HG03175 (cell line): Measurements from ENCODE around the gene SLC4A4.

Experiments
- ATAC-seq: cut with Tn5 transposase; IDR thresholded peaks from one replicate; pipeline ENCODE4 v1.9.1; 2021; ENCODE audit warnings: mild to moderate bottlenecking, moderate library complexity; ENCODE audit not compliant: unreplicated experiment

SLC4A4 gene

GRCh38 chr4:71468116-71468710 lies 129.4 kb downstream of the SLC4A4 start:
- ATAC-seq, result no peak

DNA sequence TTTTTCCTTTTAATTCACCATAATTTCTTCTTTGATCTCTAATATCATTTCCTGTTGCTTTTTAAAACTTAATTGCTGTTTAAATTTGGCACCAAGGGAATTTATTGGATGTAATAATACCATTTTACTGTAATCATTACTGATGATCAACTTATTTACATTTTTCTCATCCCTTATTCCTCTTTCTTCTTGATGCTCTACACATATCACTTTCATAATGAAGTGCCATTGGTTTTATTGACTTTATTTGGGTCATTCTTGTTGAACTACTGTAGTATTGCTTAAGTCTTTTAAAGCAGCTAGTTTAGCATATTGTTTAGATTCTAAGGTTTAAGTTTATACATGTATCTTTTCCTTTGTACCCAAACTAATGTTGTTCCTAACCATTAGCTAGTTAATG lies 130.7 kb downstream of the SLC4A4 start:
- ATAC-seq, result no peak

GRCh38 chr4:71470524-71470923 lies 131.7 kb downstream of the SLC4A4 start:
- ATAC-seq, result no peak

DNA sequence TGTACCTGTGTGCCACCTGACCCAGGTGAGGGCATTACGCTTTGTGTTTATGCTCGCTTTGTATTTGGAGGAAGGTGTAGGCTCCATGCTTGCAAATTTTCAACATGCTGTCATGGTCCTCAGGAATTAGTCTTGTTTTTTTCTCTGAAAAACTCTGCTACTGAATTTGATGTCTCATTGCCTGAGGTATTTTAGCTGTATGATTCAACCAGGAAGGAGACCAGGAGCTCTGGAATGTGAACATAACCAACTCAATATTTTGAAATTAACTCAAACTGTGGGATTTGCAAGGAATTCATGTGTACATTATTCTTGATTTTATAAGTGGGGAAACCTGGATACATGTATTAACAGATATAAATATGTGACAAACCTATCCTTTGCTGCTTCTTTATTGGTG lies 134.1 kb downstream of the SLC4A4 start:
- no peak for ATAC-seq

GRCh38 chr4:71473541-71474240 lies 134.9 kb downstream of the SLC4A4 start:
- ATAC-seq, result no peak

DNA sequence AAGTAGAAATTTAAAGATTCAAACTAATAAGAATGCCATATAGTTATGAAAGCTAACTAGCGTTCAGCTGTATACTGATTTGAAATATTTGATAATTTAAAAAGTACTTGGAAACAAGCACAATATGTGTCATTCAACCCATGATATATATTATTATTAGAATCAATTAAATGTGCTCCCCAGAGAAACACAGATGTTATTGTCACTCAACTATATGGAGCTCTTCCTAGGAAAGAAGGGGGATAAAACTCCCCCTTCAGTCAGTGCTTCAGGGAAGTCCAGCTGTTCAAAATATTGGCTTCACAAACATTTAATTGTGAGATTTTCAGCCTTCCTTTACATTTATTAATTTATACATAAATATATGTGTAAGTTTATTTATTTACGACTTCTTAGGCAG lies 135.9 kb downstream of the SLC4A4 start:
- ATAC-seq, result no peak

DNA sequence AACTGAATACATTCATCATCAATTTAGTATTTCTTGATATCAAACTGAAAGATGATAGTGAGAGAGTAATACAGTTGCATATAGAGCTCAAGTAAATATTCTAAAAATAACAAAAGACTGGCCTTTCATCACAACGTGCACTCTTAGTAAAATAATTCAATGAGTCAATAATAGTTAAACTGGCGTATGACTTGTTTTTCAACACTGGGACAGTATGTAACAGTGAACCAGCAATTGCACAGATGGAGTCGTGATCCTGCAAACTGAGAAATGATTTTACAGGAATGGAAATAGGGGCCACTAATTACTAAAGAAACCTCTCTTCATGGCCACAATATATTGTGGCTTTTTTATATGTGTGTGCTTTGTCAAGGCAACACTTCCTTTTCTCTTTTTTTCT lies 137.4 kb downstream of the SLC4A4 start:
- ATAC-seq, result no peak

DNA sequence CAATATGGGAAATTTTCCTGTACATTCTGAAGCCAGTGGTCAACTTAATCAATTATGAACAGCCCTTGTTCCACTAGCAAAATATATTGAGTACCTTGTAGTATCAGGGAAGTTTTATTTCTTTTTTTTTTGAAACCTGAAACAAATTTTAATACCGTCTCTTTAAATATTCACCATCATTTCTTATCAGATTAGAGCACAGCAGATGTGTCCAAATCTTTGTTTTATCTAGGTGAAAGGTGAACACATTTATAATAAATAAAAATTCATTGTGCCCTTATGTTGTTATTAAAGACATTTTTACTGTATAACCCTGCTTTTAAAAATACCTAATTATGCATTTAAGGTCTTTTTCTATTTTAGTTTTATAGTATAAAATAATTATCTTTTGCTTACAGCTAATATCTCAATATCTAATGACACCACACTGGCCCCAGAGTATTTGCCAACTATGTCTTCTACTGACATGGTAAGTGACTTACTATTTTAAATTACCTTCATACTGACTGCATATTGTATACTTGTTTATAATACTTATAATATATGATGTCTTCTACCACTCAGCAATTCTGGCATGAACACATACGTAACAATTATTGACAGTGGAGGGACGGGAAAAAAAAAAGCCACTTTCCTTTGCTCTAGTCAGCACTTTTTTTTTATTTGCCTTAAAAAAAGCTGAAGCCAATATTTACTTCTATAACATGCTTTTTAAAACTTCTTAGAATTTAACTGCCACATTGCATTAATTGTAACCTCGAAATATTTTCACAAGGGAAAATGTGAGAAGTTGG lies 147.9 kb downstream of the SLC4A4 start:
- no peak for ATAC-seq

DNA sequence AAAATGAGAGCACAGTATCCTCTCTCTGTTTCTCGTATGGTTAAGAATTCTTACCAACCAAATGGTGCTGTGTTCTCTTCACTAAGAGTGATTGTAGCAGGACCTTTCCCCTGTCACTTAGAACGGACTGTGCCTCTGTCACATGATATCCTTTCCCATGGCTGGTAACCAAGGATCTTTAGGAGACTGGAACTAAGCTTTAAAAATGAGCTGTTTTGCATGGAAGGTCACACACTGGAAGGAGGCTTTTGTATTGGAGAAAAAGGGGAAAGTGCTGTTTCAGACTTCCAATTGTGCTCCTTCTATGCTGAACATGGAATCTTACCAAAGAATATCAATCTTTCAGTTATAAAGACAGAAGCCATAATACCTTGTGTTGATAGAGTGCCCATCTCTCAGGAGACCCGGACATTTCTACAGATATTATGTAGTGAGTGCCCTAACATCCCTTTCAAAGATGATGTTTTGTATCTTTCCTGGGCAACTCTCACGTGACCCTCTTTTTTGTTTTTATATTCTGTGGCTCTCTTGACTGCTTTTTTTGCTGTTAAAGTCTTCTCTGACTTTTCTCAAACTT lies 148.6 kb downstream of the SLC4A4 start:
- no peak for ATAC-seq

GRCh38 chr4:71494539-71494938 lies 155.7 kb downstream of the SLC4A4 start:
- ATAC-seq, result no peak

DNA sequence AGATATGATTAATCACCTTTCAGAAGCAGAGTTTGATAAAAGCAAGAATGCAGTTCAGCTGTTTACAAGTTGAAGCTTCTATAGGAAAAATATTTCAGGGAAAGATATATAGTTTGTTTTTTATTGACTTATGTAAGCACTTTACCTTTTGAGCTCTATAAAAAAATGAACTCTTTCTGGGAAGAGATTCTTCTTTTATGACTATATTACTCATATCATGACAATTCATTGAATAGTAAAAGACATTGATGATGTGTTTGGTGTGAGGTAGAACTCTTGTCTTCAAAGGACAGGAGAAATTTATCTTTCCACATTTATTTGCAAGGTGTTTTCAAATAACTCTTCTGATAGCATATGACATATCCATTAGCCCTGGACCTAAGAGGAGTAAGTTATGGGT lies 156.6 kb downstream of the SLC4A4 start:
- ATAC-seq, result no peak

DNA sequence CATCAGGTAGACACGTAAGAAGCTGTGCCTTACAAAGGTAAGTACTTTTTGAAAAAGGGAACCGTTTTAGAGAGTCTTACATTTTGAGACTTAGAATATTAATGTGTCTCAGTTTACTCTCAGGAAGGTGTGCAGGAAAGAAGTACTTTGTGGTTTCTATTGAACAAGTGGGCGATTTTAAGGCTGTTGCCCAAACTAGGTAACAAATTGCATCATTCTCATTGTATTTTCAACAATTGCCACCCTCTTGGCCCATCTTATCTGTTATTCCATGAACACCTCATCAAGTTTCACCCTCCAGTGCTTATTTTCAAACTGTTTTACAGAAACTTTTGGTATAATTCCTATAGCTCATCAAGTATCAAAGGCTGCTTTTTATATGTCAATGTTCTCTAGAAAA lies 158.3 kb downstream of the SLC4A4 start:
- no peak for ATAC-seq

- ATAC-seq, result no peak
Measured at GRCh38 chr4:71498002-71498401, 159.2 kb downstream of the SLC4A4 start.

DNA sequence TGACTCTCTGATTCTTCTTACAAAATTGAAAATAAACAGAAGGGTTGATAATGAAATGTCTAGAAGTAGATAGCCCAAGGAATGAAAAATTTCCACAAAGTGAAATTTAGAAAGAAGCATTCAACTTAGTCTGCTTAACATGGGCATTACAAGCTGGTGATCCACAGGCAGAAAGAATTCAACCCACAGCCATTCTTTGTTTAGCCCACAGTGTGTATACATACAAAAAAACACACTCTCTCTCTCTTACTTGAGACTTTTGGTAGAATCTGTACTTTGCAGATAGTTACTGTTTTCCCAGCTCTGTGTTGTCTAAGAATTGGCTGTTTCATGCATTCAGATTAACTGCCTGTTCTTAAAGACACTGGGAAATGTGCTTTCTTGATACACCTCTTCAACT lies 159.8 kb downstream of the SLC4A4 start:
- ATAC-seq, result no peak

DNA sequence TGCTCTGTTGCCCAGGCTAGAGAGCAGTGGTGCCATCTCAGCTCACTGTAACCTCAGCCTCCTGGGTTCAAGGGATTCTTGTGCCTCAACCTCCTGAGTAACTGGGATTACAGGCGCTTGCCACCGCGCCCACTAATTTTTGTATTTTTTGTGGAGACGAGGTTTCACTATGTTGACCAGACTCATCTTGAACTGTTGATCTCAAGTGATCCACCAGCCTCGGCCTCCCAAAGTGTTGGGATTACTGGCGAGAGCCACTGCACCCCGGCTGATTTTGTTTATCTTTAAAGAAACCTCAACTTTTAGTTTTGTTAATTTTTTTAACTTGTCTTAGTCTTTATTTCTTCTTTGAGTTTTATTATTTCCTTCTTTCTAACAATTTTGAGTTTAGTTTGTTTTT lies 163.2 kb downstream of the SLC4A4 start:
- ATAC-seq, result no peak

DNA sequence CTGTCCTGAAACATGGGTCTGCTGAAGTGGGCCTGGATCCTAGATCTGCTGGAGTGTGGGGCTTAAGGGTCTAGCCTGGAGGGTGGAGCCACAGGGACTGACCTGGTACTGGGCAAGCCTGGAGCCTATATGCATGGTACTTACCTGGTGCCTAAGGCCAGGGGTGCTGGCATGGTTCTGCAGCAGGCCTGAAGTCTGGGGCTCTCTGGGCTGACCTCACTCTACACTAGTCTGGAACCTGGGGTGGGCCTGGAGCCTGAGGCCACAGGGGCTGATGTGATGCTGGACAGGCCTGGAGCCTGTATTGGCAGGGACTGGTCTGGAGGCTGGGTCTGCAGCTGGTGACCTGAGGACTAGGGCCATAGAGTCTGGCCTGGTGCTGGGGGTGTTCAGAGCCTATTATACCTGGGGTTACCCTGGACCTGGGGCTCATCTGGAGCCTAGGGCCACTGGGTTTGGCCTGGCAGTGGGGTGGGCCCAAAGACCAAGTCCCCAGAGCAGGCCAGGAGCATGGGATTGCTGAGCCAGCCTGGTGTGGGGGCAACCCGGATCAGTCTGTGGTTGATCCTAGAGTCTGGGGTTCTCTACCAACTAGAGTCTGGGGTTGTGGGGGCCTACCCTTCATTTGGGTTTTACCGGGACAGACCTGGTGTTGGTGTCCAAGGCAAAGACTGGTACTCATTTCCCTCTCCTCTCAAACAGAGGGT lies 179.6 kb downstream of the SLC4A4 start:
- ATAC-seq, result no peak

DNA sequence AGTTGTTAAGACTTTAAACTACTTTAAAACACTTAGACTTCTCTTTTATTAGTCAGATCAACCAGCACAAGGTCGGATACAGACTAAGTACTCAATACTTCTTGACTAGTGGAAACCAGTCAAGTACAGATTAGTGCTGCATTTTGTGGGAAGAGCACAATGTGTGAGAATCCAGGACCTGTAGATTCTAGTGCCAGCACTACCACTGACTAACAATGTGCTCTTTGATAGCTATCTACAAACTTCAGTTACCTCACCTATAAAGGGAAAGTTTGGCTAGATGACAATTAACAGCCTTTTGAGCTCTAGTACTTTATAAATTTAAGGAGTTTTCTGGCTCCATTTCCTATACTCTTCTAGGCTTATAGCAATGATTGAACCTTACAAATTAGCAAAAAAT lies 181.5 kb downstream of the SLC4A4 start:
- no peak for ATAC-seq

DNA sequence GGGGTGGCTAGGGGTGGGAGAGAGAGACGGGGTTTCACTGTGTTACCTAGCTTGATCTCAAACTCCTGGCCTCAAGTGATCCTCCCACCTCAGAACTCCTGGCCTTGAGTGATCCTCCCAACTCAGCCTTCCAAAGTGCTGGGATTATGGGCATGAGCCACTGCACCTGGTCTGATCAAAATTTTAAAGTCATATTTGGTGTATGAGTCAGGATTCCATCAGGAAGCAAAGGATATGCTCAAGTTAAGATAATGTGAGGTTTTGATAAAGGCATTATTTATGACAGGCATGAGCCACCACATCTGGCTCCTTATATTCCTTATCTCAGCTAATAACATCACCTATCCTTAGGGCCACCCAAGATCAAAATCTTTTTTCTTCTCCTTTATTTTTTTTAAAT lies 182.0 kb downstream of the SLC4A4 start:
- no peak for ATAC-seq

- ATAC-seq, result no peak
Measured at GRCh38 chr4:71524756-71525155, 185.9 kb downstream of the SLC4A4 start.

- peak; percentile 74 for ATAC-seq
Measured at GRCh38 chr4:71526637-71527406, 188.0 kb downstream of the SLC4A4 start.
